ENCODE results near the gene EFS.
"Not testable (repeated sequence)": the region's sequence is repeated elsewhere in the genome, so short reads cannot be mapped to it uniquely, and the experiment has no call there.

The EFS gene

DNA sequence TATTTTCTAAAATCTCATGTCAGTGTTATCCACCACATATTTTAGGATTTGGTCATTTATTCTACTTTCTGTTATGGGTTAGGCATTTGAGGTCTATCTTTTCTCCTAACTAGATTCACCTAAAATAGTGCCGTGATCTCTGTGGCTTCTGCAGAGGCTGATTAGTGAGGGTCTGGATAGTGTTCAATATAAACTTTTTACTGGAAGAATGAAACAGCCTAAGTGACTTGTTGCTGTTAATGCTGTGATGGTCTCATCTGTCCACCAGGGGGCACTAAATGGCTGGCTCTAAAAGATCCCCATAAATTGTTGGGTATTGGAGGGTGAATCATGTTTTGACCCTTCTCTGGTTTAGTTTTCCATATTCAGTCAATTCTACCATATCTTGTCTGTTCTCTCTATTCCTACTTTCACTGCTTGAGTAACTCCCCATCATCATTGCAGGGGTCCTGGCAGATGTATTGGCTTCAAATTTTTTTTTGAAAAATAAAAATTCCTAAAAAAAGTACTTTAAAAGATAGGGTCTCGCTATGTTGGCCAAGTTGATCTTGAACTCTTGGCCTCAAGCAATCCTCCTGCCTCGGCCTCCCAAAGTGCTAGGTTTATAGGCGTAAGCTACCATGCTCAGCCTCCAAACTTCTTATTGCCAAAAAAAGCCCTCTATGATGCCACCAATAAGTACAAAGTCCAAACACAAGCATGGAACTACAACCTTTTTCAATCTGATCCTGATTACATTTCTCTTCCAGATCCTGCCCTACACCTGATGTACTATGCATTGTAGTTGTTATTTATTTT is 36.8 kb downstream of the EFS start:
- DNase-seq (ENCODE audit: low read depth in 2 of 2) = peak; percentile 31 to 57

DNA sequence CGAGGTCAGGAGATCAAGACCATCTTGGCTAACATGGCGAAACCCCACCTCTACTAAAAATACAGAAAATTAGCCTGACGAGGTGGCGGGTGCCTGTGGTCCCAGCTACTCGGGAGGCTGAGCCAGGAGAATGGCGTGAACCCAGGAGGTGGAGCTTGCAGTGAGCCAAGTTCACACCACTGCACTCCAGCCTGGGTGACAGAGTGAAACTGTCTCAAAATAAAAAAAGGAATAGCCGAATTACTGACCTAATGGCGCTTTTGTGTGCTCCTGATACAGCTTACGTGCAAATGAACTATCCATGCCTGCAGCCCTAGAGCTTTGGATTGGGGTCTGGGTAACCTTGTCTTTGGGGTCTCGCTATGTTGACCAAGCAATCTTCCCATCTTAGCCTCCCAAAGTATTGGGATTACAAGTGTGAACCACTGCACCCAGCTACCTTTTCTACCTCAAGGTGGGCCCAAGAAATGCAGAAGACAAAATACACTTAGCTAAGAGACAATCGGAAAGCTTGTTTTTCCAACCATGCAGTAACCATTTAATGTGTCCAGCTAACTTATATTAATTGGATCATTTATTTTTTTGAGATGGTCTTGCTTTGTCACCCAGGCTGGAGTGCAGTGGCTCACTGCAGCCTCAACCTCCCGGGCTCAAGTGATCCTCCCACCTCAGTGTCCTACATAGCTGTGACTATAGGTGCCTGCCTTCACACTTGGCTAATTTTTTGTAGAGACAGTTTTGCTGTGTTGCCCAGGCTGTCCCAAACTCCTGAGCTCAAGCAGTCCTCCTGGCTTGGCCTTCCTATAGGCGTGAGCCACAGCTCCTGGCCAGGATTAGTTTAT is 38.3 kb downstream of the EFS start:
- DNase-seq (ENCODE audit: low read depth in 2 of 2) = no peak

DNA sequence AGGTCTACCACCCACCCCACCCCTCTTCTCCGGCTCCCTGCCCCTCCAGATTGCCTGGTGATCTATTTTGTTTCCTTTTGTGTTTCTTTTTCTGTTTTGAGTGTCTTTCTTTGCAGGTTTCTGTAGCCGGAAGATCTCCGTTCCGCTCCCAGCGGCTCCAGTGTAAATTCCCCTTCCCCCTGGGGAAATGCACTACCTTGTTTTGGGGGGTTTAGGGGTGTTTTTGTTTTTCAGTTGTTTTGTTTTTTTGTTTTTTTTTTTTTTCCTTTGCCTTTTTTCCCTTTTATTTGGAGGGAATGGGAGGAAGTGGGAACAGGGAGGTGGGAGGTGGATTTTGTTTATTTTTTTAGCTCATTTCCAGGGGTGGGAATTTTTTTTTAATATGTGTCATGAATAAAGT is 39.2 kb downstream of the EFS start:
- DNase-seq (ENCODE audit: low read depth in 2 of 2) = not testable (repeated sequence)

DNA sequence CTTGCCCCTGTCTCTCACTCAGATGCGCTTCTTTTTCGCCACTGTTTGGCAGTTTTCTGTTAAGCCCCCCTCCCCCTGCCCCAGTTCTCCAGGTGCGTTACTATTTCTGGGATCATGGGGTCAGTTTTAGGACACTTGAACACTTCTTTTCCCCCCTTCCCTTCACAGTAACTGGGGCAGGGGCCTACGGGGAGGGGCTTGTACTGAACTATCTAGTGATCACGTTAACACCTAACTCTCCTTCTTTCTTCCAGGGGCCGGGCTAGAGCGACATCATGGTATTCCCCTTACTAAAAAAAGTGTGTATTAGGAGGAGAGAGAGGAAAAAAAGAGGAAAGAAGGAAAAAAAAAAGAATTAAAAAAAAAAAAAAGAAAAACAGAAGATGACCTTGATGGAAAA is 40.0 kb downstream of the EFS start:
- DNase-seq (ENCODE audit: low read depth in 2 of 2) = no peak

DNA sequence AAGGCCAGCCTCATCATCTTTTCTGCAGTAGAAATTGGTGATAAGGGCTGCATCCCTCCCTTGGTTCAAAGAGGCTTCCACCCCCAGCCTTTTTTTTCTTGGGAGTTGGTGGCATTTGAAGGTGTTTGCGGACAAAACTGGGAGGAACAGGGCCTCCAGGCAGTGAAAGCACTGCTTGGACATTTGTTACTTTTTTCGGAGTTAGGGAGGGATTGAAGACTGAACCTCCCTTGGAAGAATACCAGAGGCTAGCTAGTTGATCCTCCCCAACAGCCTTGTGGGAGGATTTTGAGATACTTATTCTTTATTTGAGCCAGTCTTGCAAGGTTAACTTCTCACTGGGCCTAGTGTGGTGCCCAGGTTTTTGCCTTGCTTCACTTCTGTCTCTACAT is 40.5 kb downstream of the EFS start:
- DNase-seq (ENCODE audit: low read depth in 2 of 2) = no peak

DNA sequence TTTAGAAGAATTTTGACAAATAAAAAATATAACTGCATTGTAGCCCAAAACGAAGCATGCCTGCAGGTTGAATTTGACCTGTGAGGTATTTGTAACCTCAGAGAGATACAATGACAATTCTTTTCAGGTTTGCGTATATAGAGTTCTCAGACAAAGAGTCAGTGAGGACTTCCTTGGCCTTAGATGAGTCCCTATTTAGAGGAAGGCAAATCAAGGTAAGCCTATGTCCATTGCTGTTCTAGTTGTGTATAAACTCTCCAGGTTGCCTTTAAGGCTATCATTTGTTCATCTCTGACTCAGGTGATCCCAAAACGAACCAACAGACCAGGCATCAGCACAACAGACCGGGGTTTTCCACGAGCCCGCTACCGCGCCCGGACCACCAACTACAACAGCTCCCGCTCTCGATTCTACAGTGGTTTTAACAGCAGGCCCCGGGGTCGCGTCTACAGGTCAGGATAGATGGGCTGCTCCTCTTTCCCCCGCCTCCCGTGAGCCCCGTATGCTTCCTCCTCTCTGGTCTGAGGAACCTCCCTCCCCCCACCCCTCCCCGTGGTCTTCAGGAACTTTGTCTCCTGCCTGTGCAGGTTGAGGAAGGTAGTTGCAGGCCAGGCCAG is 41.0 kb downstream of the EFS start:
- no peak for DNase-seq (ENCODE audit: low read depth in 2 of 2)

DNA sequence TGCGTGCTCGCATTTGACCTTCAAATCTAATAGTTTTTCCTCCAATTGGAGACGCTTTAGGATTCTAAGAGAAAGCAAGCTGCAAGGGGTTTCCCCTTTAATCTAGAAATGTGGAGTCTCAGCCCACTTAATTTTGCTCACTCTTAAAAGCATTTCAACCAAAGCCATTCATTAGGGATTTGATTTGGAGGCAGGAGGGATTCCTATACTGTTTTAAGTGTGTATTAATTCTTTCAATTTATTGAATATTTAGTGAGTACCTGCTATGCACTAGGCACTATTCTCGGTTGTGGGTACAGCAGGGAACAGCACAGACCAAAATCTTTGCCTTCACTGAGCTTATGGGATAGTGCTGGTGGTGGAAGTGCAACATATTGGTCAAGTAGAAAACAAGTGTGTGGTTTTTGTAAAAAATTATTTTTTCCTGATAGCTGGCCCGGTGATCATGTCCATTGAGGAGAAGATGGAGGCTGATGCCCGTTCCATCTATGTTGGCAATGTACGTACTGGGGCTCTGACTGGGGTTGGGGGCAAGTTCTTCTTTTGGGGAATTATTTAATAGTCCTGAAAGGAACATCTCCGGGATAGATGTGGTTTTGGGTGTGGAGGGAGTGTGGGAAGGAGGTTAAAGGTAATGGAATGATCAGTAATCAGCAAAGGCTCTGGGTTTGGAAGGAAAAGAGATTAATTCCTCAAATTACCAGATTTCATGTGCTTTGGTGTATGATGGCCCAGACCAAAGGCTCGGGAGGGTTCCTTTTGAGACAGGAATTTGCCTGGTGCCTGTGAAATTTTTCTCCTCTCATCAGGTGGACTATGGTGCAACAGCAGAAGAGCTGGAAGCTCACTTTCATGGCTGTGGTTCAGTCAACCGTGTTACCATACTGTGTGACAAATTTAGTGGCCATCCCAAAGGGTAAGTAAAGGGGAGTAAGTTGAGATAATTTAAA is 42.1 kb downstream of the EFS start:
- no peak for DNase-seq (ENCODE audit: low read depth in 2 of 2)

DNA sequence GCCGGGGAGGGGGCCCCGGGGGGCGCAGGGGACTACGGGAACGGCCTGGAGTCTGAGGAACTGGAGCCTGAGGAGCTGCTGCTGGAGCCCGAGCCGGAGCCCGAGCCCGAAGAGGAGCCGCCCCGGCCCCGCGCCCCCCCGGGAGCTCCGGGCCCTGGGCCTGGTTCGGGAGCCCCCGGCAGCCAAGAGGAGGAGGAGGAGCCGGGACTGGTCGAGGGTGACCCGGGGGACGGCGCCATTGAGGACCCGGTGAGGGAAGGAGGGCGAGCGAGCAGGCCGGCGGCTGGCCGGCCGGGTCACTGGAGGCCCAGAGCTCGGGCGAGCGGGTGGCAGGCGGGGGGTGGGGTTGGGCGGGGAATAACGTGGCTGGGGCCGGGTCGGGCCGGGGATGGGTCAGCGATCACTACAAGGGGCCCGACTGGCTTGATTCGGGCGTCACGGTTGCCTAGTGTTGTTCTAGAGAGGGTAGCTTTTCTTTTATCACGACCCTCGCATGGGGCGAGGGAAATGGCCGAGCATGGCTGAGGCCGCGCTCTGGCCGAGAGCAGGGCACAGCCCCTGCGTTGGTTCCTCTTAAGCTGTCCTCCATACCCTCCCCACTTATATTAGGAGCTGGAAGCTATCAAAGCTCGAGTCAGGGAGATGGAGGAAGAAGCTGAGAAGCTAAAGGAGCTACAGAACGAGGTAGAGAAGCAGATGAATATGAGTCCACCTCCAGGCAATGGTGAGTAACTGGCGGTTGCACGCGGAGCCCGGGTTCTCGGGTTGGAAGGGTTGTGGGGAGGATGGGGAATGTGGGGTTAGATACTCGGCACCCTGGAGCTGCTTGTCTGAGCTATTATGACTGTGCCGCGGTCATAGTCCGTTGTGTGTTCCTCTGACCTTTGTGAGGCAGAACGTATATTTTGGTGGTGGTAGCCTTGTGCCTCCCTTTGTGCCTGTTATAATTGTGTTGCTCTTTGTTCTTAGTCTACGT is 43.1 kb downstream of the EFS start:
- peak; percentile 30 to 31 for DNase-seq (ENCODE audit: low read depth in 2 of 2)

DNA sequence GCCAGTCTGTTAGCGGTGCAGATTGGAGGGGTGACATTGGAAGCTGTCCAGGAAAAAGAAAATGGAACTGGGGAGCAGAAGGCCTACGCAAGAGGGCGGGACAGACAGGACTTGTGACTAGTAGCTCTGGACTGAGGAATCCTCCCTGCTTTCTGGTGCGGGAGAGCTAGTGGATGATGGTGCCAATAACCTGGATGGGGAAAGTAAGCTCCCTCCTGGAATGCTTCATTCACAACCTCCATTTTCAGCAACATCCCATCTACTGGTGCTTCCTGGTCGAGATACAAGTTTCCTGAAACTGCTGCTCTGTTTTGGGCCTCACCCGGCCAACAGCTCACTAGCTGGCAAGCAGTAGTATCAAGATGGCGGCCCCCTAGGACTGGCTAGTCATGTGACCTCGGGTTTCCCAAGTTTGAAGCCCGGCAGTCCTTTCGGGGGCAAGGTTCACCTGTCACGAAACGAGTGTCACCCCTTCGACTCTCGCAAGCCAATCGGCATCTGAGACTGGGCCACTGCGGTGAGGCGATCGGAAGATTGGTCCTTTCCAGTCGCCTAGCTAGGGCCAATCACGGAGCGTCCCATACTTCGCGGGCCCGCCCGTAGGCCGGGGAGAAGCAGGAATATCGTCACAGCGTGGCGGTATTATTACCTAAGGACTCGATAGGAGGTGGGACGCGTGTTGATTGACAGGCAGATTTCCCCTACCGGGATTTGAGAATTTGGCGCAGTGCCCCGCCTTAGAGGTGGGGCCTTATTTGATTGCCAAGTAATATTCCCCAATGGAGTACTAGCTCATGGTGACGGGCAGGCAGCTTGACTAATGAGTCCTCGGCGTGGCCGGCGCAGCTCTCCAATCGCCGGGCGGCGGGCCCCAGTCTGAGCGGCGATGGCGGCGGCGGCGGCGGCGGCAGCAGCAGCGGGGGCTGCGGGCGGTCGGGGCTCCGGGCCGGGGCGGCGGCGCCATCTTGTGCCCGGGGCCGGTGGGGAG is 44.1 kb downstream of the EFS start, which contains the start of gene PABPN1:
TSS of gene PABPN1 (plus strand) at position 874 of the 988 bp plus-strand sequence. CDS start at position 887, 13 bp downstream.
- DNase-seq (ENCODE audit: low read depth in 2 of 2) = peak; percentile 90 to 93

DNA sequence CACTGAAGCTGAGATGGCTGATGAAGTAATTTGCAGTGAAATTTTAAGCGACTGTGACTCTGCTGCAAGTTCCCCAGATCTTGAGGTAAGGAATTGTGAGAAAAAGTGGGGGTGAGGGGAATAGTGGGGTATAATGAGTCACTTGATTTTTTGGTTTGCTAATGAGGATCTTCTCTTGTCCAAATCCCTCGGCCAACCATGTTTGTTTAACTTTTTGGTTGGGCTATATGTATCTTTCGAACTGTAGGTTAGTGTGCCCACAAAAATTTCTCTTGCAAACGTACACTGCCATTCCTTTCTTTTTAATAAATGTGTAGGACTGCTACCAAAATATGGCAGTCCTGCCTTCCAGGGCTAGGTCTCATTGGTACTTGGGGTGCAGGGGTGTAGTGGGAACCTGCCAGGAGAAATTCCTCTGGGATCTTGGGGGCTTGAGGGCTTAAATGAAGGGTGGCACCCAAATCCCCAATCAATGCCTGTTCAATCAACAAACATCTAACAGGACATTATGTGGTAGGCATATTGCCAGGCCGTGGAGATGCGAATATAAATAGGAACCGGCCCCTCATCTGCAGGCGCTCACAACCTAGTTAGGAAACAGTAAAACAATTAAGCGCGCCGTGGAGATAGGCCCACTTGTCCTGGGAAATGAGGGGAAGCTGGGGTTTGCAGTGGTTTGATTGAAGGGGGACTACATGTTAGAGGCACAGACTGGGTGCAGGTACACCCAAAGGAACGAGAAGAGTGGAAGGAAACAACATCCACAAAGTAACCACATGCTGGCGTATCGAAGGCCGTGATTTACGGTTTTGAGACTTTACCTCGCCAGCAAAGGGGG is 45.0 kb downstream of the EFS start:
- DNase-seq (ENCODE audit: low read depth in 2 of 2) = no peak

DNA sequence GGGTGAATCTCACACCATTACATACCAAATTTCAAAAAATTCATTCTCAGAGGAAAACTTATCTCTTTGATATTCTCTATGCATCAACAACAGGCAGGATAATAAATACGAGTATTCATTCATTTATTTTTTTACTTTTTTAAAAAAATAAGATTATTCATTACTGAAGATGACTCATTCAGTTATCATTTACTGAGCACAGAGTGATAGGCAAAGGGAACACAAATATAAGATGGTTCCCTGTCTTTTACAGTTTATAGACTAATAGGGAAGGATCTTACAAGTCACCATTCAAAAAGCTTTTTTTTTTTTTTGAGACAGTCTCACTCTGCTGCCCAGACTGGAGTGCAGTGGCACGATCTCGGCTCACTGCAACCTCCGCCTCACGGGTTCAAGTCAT is 48.7 kb downstream of the EFS start:
- DNase-seq (ENCODE audit: low read depth in 2 of 2) = no peak

DNA sequence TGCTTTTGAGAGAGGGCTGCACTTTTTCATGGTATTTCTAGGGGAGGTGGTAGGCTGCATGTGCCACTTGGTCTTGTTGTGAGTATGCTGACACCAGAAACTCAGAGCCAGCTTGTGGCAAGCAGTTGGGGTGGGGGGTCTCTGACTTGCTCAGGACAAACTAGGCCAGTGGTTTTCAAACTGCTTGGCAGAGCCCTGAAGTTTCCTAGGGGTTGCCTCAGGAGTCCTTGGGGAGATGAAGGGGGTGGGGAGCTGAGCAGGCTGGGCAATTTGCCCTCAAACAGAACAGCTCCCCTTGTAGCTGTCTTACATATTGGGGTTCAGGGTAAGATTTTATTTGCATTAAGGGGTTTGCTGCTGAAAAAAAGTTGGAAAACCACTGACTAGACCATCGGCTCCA is 54.4 kb downstream of the EFS start:
- no peak for DNase-seq (ENCODE audit: low read depth in 2 of 2)

DNA sequence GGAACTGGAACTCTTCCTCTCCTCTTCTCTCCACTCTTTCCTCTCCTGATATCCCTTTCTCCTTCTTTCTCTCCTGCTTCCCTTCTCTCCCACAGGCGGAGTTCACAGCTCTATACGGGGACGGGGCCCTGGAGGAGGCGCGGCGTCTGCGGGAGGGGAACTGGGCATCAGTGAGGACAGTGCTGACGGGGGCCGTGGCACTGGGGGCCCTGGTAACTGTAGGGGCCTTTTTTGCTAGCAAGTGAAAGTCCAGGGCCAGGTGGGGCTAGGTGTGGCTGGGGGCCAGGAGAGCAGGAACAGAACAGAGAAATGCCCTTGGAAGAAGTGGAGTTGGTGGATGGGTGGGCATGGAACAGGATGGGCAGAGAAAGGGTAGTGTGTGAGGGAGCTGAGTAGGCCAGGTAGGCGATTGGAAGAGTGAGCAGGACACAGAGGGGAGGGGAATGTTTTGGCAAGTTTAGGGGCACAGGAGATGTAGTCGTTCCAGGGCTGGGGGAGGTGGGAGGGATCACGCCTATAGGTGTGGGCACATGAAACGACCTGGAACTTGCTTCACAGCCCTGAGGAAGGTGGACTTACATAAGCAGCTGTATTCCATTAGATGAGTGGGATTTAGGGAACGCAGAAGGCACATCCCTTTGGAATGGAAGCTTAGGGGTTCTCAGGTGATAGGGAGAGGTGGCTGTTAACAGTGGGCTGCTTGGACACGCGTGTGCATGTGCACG is 56.1 kb downstream of the EFS start:
- no peak for DNase-seq (ENCODE audit: low read depth in 2 of 2)

DNA sequence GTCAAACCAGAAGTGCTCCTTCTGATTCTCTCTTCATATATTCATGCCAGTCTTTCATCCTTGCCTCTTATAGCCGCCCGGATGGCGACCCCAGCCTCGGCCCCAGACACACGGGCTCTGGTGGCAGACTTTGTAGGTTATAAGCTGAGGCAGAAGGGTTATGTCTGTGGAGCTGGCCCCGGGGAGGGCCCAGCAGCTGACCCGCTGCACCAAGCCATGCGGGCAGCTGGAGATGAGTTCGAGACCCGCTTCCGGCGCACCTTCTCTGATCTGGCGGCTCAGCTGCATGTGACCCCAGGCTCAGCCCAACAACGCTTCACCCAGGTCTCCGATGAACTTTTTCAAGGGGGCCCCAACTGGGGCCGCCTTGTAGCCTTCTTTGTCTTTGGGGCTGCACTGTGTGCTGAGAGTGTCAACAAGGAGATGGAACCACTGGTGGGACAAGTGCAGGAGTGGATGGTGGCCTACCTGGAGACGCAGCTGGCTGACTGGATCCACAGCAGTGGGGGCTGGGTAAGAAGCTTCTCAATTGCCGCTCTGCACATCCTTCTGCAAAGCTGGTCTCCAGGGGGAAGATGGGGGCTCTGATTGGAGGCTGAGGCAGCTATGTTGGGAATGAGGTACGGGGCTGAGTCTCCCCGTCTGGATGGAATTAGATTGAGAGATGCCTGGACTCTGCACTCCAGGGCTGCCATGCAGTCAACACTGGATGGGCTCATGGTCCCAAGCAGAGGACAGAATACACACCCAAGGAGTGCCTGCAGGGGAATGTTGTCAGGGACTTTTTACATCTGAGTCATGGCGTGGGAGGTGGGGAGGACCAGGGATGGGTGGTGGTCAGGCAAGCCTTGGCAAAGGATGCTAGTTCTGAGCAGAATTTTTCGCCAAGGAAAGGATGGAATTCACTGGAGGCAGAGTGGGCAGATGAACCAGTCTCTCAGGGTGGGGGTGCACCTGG is 57.0 kb downstream of the EFS start:
- DNase-seq (ENCODE audit: low read depth in 2 of 2) = no peak

DNA sequence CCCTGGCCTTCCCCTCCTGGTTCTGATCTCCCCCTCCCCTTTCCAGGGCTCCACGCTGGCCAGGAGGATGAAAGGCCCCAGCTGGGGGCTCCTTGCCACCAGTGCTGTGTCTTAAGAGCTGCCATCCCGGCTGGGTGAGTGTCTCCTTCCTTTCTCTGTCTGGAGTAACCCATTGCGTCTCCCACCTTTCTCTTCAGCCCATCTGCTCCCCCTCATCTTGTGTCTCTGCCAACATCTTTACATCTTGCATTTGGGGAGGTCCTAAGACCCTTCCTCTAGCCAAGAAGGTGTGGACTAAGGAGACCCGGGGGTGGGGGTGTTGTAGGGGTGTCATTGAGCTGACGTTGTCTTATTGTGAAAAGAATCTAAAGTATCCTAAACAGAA is 57.8 kb downstream of the EFS start:
- no peak for DNase-seq (ENCODE audit: low read depth in 2 of 2)

Data from stimulated activated CD4-positive, alpha-beta T cell treated with anti-CD3 and anti-CD28 coated beads, Interleukin-1b, Interleukin-23, amount 100 ng/mL, for 4 hours (primary cell).